ENCODE results near the gene ANGPTL2. TPM values are rescaled to one million over a fixed set of nuclear protein-coding genes. Genes with fewer than 3 reads are reported as not detected.
A peak's percentile ranks its signal among the peaks of the same experiment; 100 is the strongest.

The ANGPTL2 gene
- total and polyA plus RNA-seq, 2 of the 4 experiments (the other 2 are of a cell fraction) = 9.5 to 25.1 TPM

DNA sequence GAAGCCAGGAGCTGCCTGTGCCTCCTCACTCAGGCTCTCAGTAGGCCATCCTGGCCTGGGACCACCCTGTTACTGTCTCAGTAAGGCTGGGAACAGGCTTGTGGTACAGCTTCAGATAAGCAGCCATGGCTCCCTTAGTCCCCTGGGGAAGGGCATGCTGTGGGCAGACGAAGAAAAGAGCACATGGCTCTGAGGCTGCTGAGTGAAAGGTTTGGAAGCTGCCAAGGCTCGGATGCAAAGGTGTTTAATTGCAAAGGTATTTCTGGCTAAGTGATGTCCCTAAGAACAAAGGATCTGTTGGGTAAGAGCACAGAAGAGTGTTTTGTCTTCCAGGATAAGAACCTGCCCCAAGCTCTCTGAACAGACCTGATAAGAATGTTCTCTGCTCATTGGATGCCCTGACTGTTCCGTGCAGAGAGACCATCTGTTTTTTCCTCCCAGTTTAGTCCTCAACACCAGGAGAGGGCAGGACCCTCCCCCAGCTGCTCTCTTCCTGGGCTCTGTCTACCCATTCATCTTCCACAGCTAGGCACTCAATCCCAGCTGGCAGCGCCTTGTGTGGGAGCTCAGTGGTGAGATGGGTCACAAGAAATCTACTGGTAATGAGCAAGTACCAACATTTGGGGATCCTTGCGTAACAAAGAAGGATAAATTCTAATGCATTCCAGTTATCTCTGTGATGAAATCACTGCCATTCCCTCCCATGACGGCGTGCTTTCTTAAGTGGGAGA is 17.7 kb downstream of the ANGPTL2 start:
- Histone ChIP-seq H2AFZ (replicated peaks; ENCODE audit: low read length, poor library complexity) (no peak overlapping the region), H3K4me2 (ENCODE audit: low read depth, low read length) (no peak overlapping the region), H3K9ac (ENCODE audit: low read depth, low read length) (no peak overlapping the region), H3K9me1 (ENCODE audit: insufficient read depth, low read length) (peaks cover 16% of the 10 kb centered on the region), H4K8ac (ENCODE audit: low read depth in 2 of 2, low read length in 2 of 2) (no peak overlapping the region), H3K9me3 (ENCODE audit: control insufficient read depth, insufficient read depth, low read length) (no peaks in the 10 kb centered on the region), H3K4ac (ENCODE audit: low read depth, low read length) (no peak overlapping the region), H3K36me3 (ENCODE audit: control insufficient read depth, insufficient read depth, low read length) (peaks cover 74% of the 10 kb centered on the region), H3K4me3 (ENCODE audit: insufficient read depth, low read depth, low read length) (no peak overlapping the region), H2BK15ac (ENCODE audit: low read depth, low read length) (no peak overlapping the region), H3K27ac (ENCODE audit: insufficient read depth, low read length) (no peak overlapping the region), H2BK5ac (ENCODE audit: low read depth, low read length, poor library complexity, severe bottlenecking) (no peak overlapping the region), H3K23ac (ENCODE audit: low read depth, low read length) (no peak overlapping the region), H3K79me1 (ENCODE audit: low read depth in 1 of 2, low read length in 2 of 2) (peaks cover 6 to 22% of the 10 kb centered on the region in 2 experiments; a peak in 2 of 4 replicates), H4K5ac (ENCODE audit: low read depth, low read length) (no peak overlapping the region), H4K20me1 (ENCODE audit: insufficient read depth, low read length) (peaks cover 36% of the 10 kb centered on the region; the same call in 1 of the 2 replicates), H3K4me1 (ENCODE audit: control insufficient read depth, insufficient read depth, low read length) (peaks cover 22% of the 10 kb centered on the region), H2BK120ac (ENCODE audit: low read depth, low read length) (no peak overlapping the region), H2AK9ac (replicated peaks; ENCODE audit: low read depth, low read length, poor library complexity) (peak overlapping the region; percentile 30), H2BK20ac (ENCODE audit: low read depth, low read length) (no peak overlapping the region), H3K27me3 (ENCODE audit: control insufficient read depth, insufficient read depth, low read length) (no peaks in the 10 kb centered on the region), H2AK5ac (ENCODE audit: low read depth, low read length) (no peak overlapping the region), H3K56ac (ENCODE audit: extremely low read depth, insufficient read depth, low read length) (no peak overlapping the region), H3K18ac (ENCODE audit: low read depth, low read length) (no peak overlapping the region), H4K91ac (ENCODE audit: insufficient read depth, low read depth, low read length) (no peak overlapping the region), H3K14ac (replicated peaks; ENCODE audit: low read depth, low read length) (no peak overlapping the region)
- TF ChIP-seq SMC3 (IDR thresholded peaks at IDR 0.05; ENCODE audit: low read depth, low read length) = no peak
- TF ChIP-seq CEBPB (IDR thresholded peaks at IDR 0.05; ENCODE audit: low read depth, low read length) = peak; percentile 63
- in situ Hi-C loops (cut with MboI; ENCODE audit: low sequenced_read_pairs) (no loop called here), dilution Hi-C loops (cut with HindIII; ENCODE audit: low sequenced_read_pairs, unreplicated experiment) (no loop called here), intact Hi-C loops (cut with micrococcal nuclease) (loop anchor here (5.0 kb wide), 2 partner anchors 93 to 137 kb away; no protein-coding TSS in a partner anchor)
- WGBS, 2 experiments (ENCODE audit: extremely low coverage in 2 of 2, insufficient read length in 1 of 2) = 89% methylated on average over 3 of the region's 7 CpGs; no CpG with 5 or more reads in 1 of the 2 experiments
- ATAC-seq (ENCODE audit: low read depth) (no peak), DNase-seq (peak; percentile 32)
- no TSS peak for BruUV-seq (replicated peaks)
- POLR2A ChIA-PET (ENCODE audit: unreplicated experiment) = no interaction called here
- CTCF ChIA-PET = interaction anchor here (0.5 to 0.9 kb wide), 2 partner anchors 11 to 262 kb away, joined by 3 to 4 read pairs; no protein-coding TSS in a partner anchor
